Right ventricle myocardium superior (tissue), 1 donor: ENCODE measurements around the gene DNAAF5. TPM values are rescaled to one million over a fixed set of nuclear protein-coding genes. Genes with fewer than 3 reads are reported as not detected.
A peak's percentile ranks its signal among the peaks of the same experiment; 100 is the strongest.

Experiments
- ATAC-seq: fragments of 200-7000 bp; cut with Tn5 transposase; one replicate; pipeline ENCODE4 v1.9.1; 2020; ENCODE audit warnings: mild to moderate bottlenecking; ENCODE audit not compliant: poor library complexity
- DNase-seq: peaks from one replicate; pipeline ENCODE4 v3.0.0-alpha.2; 2020
- intact Hi-C: fragments of 100-400 bp; cut with DNase I; formaldehyde crosslinking; loops from one replicate; pipeline ENCODE4 v1.11.2; 2022
- total RNA-seq: library from RNA; stranded (reverse); fragmentation: NEBNext Ultra II Directional; extraction: Animal tissue kit (Norgen Biotek cat#: 25700); gene quantifications from one replicate; pipeline ENCODE4 v1.2.1, GENCODE V29; 2021
- donor health status: DM: no; HTN: yes; CAD: no; lungs with severe emphysema.

The DNAAF5 gene
- total RNA-seq, 1 donor from 2014 or later: 19.3 TPM

DNA sequence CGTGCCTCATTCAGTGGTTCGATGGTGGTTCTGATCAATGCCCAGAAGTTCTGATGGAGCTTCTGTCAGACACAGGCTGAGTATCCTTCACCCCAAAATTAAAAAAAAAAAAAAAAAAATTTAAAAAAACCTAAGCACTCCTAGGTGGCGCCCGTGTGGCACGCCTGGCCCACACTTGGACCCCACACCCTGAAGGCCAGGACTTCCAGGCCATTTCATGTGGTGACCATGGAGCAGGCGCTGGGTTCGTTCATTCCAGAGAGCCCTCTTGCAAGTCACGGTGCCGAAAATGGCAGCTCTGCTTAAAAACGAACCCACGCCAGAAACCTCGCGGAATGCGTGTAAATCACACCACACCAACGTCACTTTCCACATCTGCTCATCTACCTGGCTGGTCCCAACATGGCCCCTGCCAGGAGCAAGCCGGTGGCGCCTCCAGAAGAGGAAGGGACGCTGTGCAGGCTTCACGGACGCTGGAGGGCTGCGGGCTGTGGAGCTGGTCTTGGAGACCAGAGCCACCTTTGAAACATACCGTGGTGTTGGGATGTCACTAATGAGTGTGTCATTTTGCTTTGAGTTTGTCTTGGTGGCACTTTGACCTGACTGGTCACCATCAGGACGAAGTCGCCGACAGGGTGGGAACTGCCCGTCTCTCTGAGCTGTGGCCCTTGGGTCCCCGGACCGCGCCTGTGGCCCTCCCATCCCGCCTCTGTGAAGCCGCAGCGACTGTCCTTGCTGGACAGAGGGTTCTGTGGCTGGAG lies 46.5 kb downstream of the DNAAF5 start:
- intact Hi-C loops: loop anchor here (5.0 kb wide), 1 partner anchor 451 kb away; no protein-coding TSS in a partner anchor
- ATAC-seq: no peak
- no peak for DNase-seq

DNA sequence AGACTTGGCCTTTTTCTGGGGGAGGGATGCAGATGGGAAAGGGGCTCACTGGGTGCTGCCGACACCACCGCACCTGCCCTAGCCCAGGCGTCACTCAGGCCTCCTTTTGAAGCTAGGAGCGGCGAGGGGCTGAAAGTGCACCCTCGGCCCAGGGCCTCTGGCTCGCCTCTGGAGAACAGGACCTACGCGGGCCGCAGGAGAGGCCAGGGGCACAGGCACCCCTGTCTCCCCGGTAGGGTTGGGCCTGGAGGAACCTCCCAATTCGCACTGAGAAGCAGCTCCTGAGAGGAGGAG lies 47.1 kb downstream of the DNAAF5 start:
- intact Hi-C loops: loop anchor here (5.0 kb wide), 1 partner anchor 451 kb away; no protein-coding TSS in a partner anchor
- DNase-seq: no peak
- no peak for ATAC-seq

DNA sequence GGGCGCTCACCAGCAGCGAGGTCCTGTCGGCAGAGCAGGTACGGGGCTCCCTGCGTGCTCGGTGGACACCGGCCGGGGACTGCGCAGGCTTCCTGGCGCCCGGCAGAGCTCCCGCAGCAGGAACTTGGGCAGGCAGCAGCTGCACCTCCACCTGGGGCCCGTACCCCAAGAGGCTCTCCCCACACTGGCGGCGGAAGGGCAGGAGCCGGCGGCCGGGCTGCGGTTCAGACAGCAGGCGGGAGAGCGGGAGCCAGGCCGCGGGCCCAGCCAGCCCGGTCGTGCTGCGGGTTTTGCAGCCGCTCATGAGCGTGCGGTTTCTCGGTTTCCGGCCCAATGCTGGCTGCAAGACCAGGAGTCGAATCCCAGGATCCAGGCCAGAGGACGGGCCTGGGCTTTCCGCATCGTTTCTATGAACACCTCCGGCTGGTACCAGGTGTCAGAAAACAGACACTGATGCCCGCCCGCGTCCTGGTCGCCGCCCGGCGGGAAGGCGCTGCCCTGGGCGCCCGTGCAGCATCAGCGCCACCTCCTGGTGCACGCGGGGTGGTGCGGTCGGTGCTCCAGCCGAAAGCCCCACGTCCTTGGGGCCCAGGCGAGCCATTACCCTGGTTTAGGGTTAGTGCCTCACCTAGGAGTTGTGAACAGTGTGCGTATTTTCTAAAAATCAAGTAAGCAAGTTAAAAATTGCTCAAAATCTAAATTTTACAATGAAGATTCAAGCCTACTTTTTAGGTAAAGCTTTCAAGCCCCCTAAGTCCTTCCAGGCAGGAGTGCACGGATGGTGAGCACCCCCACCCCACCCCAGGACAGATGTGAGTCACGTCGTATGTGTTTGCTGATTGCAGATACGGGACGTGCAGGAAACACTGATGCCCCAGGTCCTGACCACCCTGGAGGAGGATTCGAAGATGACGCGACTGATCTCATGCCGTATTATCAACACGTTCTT lies 47.9 kb downstream of the DNAAF5 start:
- ATAC-seq (peak; percentile 65), DNase-seq (peak; percentile 73)
- intact Hi-C loops: loop anchor here (5.0 kb wide), 1 partner anchor 452 kb away; no protein-coding TSS in a partner anchor

- intact Hi-C loops: no loop called here
- ATAC-seq (no peak), DNase-seq (no peak)
Measured at GRCh38 chr7:776381-776780, 49.9 kb downstream of the DNAAF5 start.

DNA sequence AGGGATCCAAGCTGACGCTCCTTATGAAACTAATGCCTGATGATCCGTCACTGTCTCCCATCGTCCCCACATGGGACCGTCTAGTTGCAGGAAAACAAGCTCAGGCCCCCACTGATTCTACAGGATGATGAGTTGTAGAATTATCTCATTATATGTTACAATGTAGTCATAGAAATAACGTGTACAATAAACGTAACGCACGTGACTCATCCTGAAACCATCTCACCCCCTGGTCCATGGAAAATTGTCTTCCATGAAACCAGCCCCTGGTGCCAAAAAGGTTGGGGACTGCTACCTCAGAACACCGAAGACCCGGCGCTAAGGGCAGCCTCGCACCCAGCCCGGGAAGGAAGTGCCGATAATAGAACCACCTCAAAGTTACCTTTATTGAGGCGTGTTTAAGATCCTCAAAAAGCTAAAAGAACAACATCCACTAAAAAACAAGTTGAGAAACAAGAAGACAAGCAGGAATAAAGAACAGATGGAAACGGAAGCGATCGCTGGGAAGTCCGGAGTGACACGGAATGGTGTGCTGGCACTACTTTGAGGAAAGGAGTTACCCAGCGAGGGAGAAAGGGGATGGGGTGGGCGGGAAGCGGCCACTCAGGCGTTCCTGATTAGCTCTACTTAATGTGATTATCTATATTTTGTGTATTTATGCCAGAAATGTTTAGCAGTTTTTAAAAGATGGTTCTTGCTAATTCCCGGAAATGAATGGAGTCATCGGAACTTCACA lies 50.7 kb downstream of the DNAAF5 start:
- intact Hi-C loops: no loop called here
- no peak for DNase-seq
- no peak for ATAC-seq

GRCh38 chr7:777728-778078 lies 51.2 kb downstream of the DNAAF5 start:
- ATAC-seq (no peak), DNase-seq (no peak)
- intact Hi-C loops: no loop called here

DNA sequence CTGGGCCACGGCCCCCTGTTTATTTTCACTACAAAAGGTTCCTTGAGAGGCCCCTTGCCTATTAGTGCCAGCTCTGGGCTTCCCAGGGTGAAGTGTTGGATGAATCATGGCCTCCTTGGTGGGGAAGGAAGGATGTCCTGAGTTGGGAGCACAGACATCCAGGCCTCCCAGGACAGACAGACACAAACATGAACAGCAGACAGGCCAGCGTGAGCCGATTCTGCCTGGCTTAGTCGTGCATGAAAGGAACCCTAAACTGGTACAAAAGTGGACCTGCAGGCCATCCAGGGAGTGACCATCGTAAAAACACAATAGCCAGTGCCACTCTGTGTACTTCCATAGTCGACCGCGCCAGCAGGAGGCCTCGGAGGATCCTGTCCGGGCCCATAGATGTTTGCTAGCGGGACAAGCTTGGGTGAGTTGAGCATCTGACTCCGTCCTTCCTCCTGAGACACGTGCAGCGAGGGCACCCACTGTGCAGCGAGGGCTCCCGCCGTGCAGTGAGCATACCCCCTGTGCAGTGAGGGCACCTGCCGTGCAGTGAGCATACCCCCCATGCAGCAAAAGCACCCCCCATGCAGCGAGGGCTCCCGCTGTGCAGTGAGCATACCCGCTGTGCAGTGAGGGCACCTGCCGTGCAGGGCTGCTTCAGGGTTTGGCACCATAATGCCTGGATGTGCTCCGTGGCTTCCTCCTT lies 51.9 kb downstream of the DNAAF5 start:
- intact Hi-C loops: no loop called here
- no peak for ATAC-seq
- peak; percentile 30 for DNase-seq

GRCh38 chr7:778968-779451 lies 52.5 kb downstream of the DNAAF5 start:
- intact Hi-C loops: no loop called here
- ATAC-seq (no peak), DNase-seq (peak; percentile 17)

DNA sequence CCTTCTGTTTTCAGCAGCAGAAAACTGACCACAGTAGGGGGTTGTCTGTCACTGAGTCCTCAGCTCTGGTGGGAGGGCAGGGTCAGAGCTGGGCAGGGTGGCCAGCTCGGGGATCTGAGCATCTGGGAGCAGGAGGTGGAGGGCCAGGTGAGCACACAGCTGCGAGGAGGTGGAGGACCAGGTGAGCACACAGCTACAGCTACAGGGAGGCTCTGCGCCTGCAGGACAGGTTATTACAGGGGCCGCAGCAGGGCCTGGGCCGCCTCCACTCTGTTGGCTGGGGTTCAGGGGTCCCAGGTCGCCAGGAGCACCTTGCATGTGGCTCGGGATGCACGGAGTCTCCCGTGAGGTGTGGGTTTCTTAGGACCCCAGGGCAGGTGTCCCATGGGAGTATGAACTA lies 53.0 kb downstream of the DNAAF5 start:
- intact Hi-C loops: no loop called here
- ATAC-seq: no peak
- peak; percentile 40 for DNase-seq

GRCh38 chr7:780081-780480 lies 53.6 kb downstream of the DNAAF5 start:
- peak; percentile 85 for ATAC-seq
- intact Hi-C loops: no loop called here
- peak; percentile 66 for DNase-seq

DNA sequence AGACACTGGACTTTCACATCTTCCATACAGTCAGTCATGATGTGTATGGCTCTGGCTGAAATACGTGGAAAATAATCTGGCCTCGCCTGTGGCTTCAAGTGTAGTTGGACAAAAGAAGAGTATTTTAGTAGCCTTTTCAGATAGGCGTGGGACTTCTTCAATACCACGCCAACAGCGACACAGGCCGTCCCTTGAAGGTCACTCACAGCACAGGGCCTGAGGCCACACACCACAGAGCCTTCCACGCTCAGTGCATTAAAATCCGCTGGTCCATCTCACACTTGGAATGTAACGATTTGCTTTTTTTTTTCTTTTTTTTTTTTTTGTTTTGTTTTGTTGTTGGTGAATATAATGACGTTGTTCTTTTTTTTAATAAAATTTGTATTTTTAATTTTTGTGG lies 54.0 kb downstream of the DNAAF5 start:
- ATAC-seq: peak; percentile 76
- intact Hi-C loops: no loop called here
- peak; percentile 27 for DNase-seq

DNA sequence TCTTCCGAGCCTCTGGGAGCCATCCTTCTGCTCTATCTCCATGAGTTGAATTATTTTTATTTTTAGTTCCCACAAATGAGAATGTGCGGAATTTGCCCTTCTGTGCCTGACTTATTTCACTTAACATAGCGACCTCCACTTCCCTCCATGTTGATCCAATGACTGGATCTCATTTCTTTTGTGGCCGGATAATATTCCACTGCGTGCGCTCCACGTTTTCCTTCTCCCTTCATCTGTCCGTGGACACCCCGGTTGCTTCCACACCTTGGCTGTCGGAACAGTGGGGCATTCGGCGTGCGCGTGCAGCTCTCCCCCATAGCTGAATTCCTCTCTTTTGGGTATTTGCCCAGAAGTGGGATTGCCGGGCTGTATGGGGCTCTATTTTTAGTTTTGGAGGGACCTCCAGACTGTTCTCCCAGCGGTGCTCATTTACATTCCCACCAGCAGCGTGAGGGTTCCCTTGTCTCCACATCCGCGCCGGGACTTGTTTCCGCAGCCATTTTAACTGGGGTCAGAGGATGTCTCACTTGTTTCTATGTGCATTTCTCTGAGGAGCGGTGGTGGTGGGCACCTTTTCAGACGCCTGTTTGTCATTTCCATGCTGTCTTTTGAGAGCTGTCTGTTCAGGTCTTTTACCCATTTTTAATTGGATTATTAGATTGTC lies 54.8 kb downstream of the DNAAF5 start:
- intact Hi-C loops: no loop called here

GRCh38 chr7:781936-782529 lies 55.5 kb downstream of the DNAAF5 start:
- intact Hi-C loops: no loop called here
- no peak for ATAC-seq
- peak; percentile 30 for DNase-seq

More for the DNA sequence above, 54.8 kb downstream of the DNAAF5 start:
- ATAC-seq: peak; percentile 42
- DNase-seq: peak; percentile 35

- intact Hi-C loops: no loop called here
- no peak for ATAC-seq
- peak; percentile 34 for DNase-seq
Measured at GRCh38 chr7:782718-783449, 56.4 kb downstream of the DNAAF5 start.

GRCh38 chr7:783556-784490 lies 57.3 kb downstream of the DNAAF5 start:
- intact Hi-C loops: no loop called here
- no peak for ATAC-seq
- DNase-seq: peak; percentile 20

- no peak for ATAC-seq
- intact Hi-C loops: no loop called here
- peak; percentile 30 for DNase-seq
Measured at GRCh38 chr7:784971-785370, 58.5 kb downstream of the DNAAF5 start.
